HL-60 (cell line): ENCODE measurements around the gene TMEM222.
"Not testable (repeated sequence)": the region's sequence is repeated elsewhere in the genome, so short reads cannot be mapped to it uniquely, and the experiment has no call there.

Experiments
- CTCF ChIP-seq: IDR thresholded peaks from one replicate; pipeline ENCODE4 v1.5.1; 2011; ENCODE audit warnings: low read length, control low read depth, inconsistent platforms; ENCODE audit not compliant: insufficient read depth
- REST ChIP-seq: IDR thresholded peaks from 2 replicates; pipeline ENCODE4 v1.6.1; 2012; ENCODE audit warnings: low read depth; ENCODE audit not compliant: insufficient replicate concordance

GRCh38 chr1:27289125-27289524 lies 32.8 kb upstream of the TMEM222 start:
- not testable (repeated sequence) for TF ChIP-seq CTCF, REST
